Endothelial cell of umbilical vein (primary cell): ENCODE data around the gene STOML1.

Experiments used
- EZH2 ChIP-seq: IDR thresholded peaks from 2 replicates; pipeline ENCODE4 v1.6.1; 2012; ENCODE audit warnings: borderline replicate concordance, low read depth, mild to moderate bottlenecking, moderate library complexity, low read length, inconsistent platforms; ENCODE audit not compliant: severe bottlenecking
- FOS ChIP-seq: IDR thresholded peaks from 2 replicates; pipeline ENCODE4 v1.6.1; 2011; ENCODE audit warnings: mild to moderate bottlenecking, low read length, moderate library complexity, borderline replicate concordance; ENCODE audit not compliant: insufficient read depth
- GATA2 ChIP-seq: IDR thresholded peaks from 2 replicates; pipeline ENCODE4 v1.7.0; 2011; ENCODE audit warnings: low read depth, mild to moderate bottlenecking, moderate library complexity, mixed read lengths, low read length; ENCODE audit not compliant: insufficient read length, insufficient read depth
- JUN ChIP-seq: IDR thresholded peaks from 2 replicates; pipeline ENCODE4 v1.6.1; 2011; ENCODE audit warnings: borderline replicate concordance, low read depth; ENCODE audit not compliant: insufficient read length, insufficient read depth
- MYC ChIP-seq: IDR thresholded peaks from one replicate; pipeline ENCODE4 v1.6.1; 2011; ENCODE audit warnings: mild to moderate bottlenecking, low read depth, low read length
- POLR2A ChIP-seq: IDR thresholded peaks from 2 replicates; pipeline ENCODE4 v1.6.1; 2012; ENCODE audit warnings: low read depth, mild to moderate bottlenecking, control low read depth, low read length
- POLR2AphosphoS5 ChIP-seq: IDR thresholded peaks from 2 replicates; pipeline ENCODE4 v1.6.1; 2012; ENCODE audit warnings: low read depth, mild to moderate bottlenecking, control low read depth, low read length, moderate library complexity; ENCODE audit not compliant: insufficient read depth
- TF ChIP-seq, protein P1 (sequence below), 2 donors: IDR thresholded peaks; 1 replicate in 1 of 2; 2 replicates in 1 of 2; pipeline ENCODE4 v1.5.1; 2011; ENCODE audit warnings: low read length in 2 of 2, mild to moderate bottlenecking in 2 of 2, moderate library complexity in 2 of 2, control low read depth in 1 of 2, inconsistent platforms in 1 of 2, low read depth in 1 of 2; ENCODE audit not compliant: insufficient read depth in 1 of 2; ENCODE audit errors: extremely low read depth in 1 of 2
- TF ChIP-seq, protein P2 (sequence below): IDR thresholded peaks from 2 replicates; pipeline ENCODE4 v1.6.1; 2011; ENCODE audit not compliant: insufficient read depth, insufficient read length

DNA sequence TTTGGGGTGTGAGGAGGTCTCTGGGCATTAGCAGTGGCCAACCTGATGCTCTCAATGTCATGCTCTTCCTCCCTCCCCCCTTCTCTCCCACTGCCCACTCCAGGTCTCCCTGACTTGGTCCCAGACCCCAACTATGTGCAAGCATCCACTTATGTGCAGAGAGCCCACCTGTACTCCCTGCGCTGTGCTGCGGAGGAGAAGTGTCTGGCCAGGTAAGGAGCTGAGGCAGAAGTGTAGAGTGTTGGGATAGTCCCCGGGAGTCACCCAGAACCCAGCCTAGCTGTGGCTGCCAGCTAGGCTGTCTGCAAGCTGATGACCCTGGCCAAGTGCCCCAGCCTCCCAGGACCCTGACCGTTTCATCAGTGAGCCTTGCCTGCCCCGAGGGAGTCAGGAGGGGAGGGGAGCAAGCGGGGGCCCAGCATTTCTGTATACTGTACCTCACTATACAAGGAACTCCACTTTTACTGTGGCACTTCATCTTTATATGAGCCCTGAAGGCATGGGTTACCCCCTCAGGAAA, 49.3 kb downstream of the STOML1 start:
- TF ChIP-seq, protein P1, sequence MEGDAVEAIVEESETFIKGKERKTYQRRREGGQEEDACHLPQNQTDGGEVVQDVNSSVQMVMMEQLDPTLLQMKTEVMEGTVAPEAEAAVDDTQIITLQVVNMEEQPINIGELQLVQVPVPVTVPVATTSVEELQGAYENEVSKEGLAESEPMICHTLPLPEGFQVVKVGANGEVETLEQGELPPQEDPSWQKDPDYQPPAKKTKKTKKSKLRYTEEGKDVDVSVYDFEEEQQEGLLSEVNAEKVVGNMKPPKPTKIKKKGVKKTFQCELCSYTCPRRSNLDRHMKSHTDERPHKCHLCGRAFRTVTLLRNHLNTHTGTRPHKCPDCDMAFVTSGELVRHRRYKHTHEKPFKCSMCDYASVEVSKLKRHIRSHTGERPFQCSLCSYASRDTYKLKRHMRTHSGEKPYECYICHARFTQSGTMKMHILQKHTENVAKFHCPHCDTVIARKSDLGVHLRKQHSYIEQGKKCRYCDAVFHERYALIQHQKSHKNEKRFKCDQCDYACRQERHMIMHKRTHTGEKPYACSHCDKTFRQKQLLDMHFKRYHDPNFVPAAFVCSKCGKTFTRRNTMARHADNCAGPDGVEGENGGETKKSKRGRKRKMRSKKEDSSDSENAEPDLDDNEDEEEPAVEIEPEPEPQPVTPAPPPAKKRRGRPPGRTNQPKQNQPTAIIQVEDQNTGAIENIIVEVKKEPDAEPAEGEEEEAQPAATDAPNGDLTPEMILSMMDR (IDR thresholded peaks at IDR 0.05; ENCODE audit: extremely low read depth in 1 of 2, insufficient read depth in 1 of 2, low read depth in 1 of 2, low read length in 2 of 2), result no peak
- no peak for TF ChIP-seq POLR2A
- TF ChIP-seq POLR2AphosphoS5, result no peak
- TF ChIP-seq EZH2, result no peak
- no peak for TF ChIP-seq GATA2
- TF ChIP-seq JUN, result no peak
- no peak for TF ChIP-seq MYC
- TF ChIP-seq, protein P2, sequence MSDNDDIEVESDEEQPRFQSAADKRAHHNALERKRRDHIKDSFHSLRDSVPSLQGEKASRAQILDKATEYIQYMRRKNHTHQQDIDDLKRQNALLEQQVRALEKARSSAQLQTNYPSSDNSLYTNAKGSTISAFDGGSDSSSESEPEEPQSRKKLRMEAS, result no peak
- no peak for TF ChIP-seq FOS
